Nephron progenitor cell (in vitro differentiated cells): ENCODE results near the gene EME2.

Experiments used
- DNase-seq: peaks from one replicate; pipeline ENCODE4 v3.0.0; 2021
- H3K27ac Mint-ChIP-seq: 2 replicates; pipeline ENCODE4 v1.8.0; 2021; ENCODE audit warnings: mild to moderate bottlenecking, moderate library complexity, mixed read lengths
- H3K27me3 Mint-ChIP-seq: 2 replicates; pipeline ENCODE4 v1.8.0; 2021; ENCODE audit warnings: mild to moderate bottlenecking, low read depth, mixed read lengths; ENCODE audit not compliant: poor library complexity
- H3K36me3 Mint-ChIP-seq: 2 replicates; pipeline ENCODE4 v1.8.0; 2021; ENCODE audit warnings: low read depth, mixed read lengths
- H3K4me1 Mint-ChIP-seq: 2 replicates; pipeline ENCODE4 v1.8.0; 2021; ENCODE audit warnings: mixed read lengths
- H3K4me3 Mint-ChIP-seq: 2 replicates; pipeline ENCODE4 v1.8.0; 2021; ENCODE audit warnings: mild to moderate bottlenecking, moderate library complexity, mixed read lengths
- H3K9me3 Mint-ChIP-seq: 2 replicates; pipeline ENCODE4 v1.8.0; 2021; ENCODE audit warnings: mild to moderate bottlenecking, moderate library complexity, mixed read lengths
- CTCF ChIP-seq: fragments of 200-600 bp; sonication (generic); IDR thresholded peaks from 2 replicates; pipeline ENCODE4 v1.5.0; 2021; ENCODE audit warnings: antibody characterized with exemption

The EME2 gene

GRCh38 chr16:1734123-1734522 lies 38.5 kb upstream of the EME2 start:
- Mint-ChIP-seq H3K27me3 (peaks cover 3% of the 10 kb centered on the region), H3K4me3 (no peak overlapping the region), H3K36me3 (peaks cover 6% of the 10 kb centered on the region), H3K27ac (no peak overlapping the region), H3K9me3 (no peaks in the 10 kb centered on the region), H3K4me1 (no peaks in the 10 kb centered on the region)
- TF ChIP-seq CTCF, result no peak
- DNase-seq, result no peak

GRCh38 chr16:1734816-1735215 lies 37.8 kb upstream of the EME2 start:
- Mint-ChIP-seq H3K9me3 (no peaks in the 10 kb centered on the region), H3K27ac (no peak overlapping the region), H3K4me3 (no peak overlapping the region), H3K36me3 (peaks cover 6% of the 10 kb centered on the region), H3K27me3 (peaks cover 3% of the 10 kb centered on the region), H3K4me1 (no peaks in the 10 kb centered on the region)
- no peak for DNase-seq
- TF ChIP-seq CTCF, result no peak

- no peak for TF ChIP-seq CTCF
- Mint-ChIP-seq H3K9me3 (no peaks in the 10 kb centered on the region), H3K4me3 (no peak overlapping the region), H3K27me3 (no peaks in the 10 kb centered on the region), H3K36me3 (peaks cover 6% of the 10 kb centered on the region), H3K4me1 (no peaks in the 10 kb centered on the region), H3K27ac (no peak overlapping the region)
- DNase-seq, result no peak
Measured at GRCh38 chr16:1740234-1740633, 32.4 kb upstream of the EME2 start.

- peaks cover 6% of the 10 kb centered on the region for H3K36me3 Mint-ChIP-seq
- no peaks in the 10 kb centered on the region for H3K4me1 Mint-ChIP-seq
- DNase-seq, result no peak
- no peaks in the 10 kb centered on the region for H3K9me3 Mint-ChIP-seq
- no peak for TF ChIP-seq CTCF
- H3K27me3 Mint-ChIP-seq, result no peaks in the 10 kb centered on the region
- H3K27ac Mint-ChIP-seq, result no peak overlapping the region
- H3K4me3 Mint-ChIP-seq, result no peak overlapping the region
Measured at GRCh38 chr16:1740781-1741490, 31.7 kb upstream of the EME2 start.

GRCh38 chr16:1741553-1742165 lies 31.0 kb upstream of the EME2 start:
- Mint-ChIP-seq H3K4me3 (no peak overlapping the region), H3K9me3 (no peaks in the 10 kb centered on the region), H3K36me3 (peaks cover 6% of the 10 kb centered on the region), H3K4me1 (no peaks in the 10 kb centered on the region), H3K27me3 (no peaks in the 10 kb centered on the region), H3K27ac (no peak overlapping the region)
- no peak for TF ChIP-seq CTCF
- no peak for DNase-seq
